CD4-positive, alpha-beta T cell treated with Interleukin-6 at 100 ng/mL for 8 hours (primary cell): ENCODE results near the gene EYS.
"Not testable (repeated sequence)": the region's sequence is repeated elsewhere in the genome, so short reads cannot be mapped to it uniquely, and the experiment has no call there.

Experiments used
- DNase-seq: peaks from one replicate; pipeline ENCODE4 v3.0.0-alpha.2; 2020; ENCODE audit warnings: mixed read lengths, low spot score

Gene EYS

DNA sequence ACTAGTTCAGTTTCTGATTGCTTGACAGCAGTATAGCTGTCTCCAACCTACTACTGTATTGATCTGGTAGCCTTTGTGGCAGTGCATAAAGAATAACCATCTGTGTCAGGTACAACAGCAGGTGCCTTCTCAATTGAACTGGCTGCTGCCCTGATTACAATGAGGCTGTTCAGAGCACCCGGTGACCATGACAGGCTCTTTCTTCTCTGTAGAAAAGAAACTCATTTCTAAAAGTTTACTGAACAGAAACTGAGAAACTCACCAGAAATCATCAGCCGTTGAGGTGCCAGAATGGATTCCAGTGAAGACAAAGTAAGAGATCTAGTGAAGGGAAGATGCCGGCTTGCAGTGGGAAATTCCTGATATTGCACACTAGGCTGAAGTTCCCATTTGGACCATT, 1117.1 kb downstream of the EYS start:
- DNase-seq: no peak

DNA sequence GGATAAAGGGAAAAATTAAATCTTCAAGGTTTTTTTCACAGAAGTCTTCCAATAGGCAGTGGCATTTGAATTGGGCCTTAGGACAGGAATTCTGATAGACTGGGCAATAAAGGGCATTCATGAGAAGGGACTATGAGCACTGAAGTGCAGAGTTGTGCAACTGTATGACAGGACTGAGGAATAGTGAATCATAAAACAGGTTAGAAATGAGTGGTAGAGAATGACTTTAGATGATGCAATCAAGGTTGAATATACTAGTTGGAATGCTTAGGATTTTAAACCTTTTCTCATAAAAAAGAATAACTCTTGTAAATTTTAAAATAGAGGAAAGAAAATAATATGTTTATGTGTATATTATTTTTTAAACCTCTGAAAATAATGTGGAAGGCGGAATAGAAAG, 1126.7 kb downstream of the EYS start:
- DNase-seq: no peak

DNA sequence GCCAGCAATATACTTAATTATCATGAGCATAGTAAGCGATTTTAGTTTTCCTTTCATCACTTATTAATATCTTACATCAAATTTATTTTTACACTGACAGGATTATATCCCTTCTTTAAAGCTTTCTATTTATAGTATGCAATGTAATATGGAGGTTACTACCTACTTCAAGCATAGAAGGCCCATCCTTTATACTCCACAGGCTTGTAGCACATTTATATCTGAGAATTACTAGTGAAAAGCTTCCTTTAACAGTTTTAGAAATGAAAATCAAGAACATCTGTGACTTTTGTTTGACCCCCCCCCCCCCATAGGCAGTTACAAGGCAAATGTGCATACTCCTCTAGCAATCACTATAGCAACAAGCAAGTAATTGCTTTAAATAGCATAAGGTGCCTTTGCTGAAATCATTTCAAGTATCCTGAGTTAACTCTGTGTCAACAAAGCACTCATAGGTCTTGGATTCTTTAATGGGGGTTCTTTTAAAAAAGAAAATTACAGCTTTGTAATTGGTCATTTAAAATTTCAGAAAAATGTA, 1153.7 kb downstream of the EYS start:
- DNase-seq: no peak

DNA sequence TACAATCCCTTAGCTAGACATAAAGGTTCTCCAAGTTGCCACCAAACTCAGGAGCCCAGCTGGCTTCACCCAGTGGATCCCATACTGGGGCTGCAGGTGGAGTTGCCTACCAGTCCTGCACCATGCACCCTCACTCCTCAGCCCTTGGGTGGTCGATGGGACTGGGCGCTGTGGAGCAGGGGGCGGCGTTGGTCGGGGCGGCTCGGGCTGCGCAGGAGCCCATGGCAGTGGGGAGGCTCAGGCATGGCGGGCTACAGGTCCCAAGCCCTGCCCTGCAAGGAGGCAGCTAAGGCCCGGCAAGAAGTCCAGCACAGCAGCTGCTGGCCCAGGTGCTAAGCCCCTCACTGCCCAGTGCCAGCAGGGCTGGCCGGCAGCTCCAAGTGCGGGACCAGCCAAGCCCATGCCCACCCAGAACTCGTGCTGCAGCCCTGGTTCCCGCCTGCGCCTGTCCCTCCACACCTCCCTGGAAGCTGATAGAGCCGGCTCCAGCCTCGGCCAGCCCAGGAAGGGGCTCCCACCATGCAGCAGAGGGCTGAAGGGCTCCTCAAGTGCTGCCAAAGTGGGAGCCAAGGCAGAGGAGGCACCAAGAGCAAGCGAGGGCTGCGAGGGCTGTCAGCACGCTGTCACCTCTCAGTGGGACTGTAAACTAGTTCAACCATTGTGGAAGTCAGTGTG, 1159.3 kb downstream of the EYS start:
- no peak for DNase-seq

DNA sequence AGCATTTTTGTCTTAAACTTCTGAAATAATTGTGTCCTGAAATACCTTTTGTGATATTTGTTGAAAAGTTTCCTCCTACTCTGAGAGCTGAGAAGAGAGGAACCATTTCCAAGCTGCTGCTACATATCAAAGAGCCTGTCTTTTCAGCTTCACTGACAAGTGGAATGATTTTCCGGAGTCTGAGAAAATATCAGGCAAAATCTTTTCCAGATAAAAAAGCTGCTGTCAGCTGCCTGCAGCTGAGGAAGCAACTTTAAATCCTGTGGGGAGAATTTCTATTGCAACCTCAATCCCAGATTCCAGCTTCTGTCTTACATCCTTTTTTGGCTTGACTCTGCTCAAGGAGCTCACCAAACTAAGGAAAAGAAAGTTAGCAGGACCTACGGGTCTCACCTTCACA, 1167.1 kb downstream of the EYS start:
- no peak for DNase-seq

DNA sequence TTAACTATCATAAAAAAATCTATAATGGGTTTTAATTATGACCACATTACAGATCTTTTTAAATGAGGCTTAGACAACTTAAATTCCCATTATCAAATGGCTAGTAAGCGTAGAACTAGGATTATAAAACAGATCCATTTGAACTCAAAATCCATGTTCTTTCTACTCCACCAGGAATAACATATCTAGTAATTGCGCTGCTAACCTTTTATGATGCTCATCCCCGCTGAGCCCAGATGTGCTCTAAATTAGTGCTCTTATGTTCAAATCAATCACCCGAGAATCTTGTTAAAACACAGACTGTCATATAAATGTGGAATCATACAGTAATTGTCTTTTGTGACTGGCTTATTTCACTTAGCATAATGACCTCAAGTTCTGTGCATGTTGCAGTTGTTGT, 1168.3 kb downstream of the EYS start:
- DNase-seq: no peak

DNA sequence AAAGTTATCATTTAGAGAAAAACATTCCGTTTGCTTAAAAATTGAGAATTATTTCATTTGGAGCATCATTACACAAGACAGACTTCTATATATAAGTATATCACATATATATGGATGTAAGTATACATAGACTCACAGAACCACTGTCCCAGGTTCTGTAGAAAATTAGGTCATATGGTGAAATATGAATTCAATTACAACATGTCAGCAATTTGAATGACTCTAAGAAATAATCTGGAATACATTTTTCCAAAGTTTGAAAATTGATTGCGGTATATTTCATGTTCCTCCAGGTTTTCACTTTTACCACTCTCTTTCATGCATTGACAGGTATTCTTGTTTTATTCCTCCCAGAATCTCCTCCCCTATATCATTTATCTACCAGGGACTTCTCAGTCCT, 1179.1 kb downstream of the EYS start:
- DNase-seq: no peak

DNA sequence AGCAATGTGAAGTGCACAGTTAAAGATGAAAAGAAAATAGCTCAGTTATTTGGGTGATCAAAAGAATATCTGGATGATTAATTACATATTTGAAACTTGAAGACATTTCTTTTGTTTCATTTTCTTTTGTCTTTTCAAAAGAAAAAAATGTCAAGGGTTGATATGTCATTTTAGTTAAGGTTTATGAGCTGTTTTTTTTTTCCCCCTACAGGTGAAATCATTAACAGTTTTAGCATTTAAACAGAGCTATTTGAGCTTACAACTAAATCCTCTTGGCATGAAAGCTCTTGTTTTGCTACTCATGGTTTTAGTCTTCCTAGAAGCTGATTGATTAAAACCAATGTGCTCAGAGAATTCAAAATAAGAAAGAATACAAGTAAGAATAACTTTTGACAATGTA, 1184.2 kb downstream of the EYS start:
- DNase-seq: no peak

DNA sequence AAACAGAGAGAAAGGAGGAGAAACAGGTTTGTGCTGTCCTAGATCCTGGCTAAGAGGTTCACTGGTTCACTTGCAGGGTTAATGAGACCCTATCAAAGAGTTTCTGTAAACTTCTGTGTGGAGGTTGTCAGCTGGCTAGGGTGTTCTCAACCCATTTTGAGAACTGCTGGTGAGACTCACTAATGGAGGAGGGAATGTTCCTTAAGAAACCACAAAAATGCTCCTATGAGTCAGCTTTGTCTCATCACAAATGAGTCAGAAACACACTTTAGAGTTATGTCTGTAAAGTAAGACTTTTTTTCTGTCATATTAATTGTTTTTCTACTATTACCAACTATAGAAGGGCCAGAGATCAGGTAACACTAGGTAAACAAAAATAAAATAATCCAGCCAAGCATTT, 1187.0 kb downstream of the EYS start:
- DNase-seq: no peak

DNA sequence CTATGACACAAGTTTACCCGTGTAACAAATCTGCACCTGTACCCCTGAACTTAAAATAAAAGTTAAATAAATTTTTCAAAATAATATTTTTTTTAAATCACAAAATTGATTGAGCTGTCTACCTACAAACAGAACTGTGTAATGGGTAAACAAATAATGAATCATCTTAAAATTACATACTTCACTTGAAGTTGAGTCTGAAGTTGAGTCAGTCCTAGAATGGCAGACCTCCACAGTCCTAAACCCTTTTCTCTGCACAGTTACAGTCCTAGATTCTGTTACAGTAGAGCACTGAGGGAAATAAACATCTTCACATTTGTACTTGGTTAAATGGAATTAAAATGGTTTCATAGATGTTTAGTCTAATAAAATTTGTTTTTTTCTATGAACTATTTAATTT, 1190.6 kb downstream of the EYS start:
- no peak for DNase-seq

DNA sequence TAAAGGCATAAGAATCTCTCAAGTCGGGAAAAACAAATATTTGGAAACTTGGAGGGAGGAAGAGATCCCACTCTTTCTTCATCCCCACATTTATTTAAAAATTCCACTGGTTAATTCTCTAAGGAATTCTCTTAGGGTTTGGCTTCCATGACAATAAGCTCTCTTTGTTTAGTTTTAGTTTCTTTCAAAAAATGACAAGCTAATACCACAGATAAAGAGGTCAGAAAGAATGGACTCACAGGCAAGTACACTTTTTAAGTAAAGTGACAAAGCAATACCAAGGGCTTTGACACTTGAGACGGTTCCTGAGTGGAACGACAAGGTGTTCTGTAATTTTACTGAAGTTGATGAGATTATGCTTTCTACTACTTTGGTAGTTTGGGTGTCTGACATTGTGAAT, 1199.4 kb downstream of the EYS start:
- no peak for DNase-seq

DNA sequence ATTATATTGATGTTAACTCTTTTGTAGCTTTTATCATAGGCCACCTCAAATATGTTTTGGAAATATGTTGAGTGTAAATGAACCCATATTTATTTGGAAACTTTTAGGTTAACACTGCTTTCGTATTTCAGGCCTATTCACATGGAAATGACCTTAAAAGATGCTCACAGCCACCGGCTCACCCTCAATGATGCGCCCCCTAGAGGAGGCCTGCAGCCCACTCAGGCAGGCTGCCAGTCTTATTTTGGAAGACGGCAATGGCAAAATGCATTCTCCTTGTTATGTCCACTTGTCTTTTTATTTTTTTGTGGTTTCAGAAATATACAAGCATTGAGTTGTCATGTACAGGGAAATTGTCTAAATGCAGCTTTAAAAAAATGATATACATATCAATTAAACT, 1201.7 kb downstream of the EYS start:
- DNase-seq: no peak

DNA sequence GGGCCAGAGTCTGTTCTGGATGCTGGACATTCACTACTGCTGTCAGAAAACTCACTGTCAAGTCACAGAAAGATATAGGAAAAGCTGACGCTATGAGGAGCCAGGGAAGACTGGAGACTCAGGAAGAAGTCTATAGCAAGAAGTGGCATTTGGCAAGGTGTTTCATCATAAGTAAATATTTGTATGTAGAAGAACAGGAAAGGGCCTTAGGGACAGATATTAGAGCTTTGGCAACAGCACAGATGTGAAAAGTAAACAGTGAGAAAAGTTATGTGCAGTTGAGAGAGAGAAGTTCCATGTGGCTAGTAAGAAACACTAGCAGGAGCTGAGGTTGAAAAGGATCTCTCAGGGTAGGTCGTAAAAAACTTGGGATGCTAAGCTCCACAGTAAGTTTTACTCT, 1202.5 kb downstream of the EYS start:
- no peak for DNase-seq

DNA sequence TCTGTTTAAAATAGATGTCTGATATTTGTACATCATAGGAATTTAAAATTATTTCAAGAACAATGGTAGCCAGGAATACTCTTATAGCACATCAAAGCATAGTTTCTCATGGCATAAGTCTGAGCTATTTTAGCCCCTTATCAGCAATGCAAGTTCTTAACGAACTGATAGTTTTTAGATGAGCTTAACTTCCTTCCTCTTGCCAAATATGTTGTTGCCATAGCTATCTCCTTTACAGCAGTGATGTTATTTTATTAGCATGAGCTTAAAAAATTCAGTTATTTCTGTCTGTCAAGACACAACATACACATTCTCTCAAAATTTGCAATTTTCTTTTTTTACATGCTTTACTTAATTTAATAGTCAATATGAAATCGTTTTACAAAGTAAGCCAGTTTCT, 1204.2 kb downstream of the EYS start:
- DNase-seq: no peak

DNA sequence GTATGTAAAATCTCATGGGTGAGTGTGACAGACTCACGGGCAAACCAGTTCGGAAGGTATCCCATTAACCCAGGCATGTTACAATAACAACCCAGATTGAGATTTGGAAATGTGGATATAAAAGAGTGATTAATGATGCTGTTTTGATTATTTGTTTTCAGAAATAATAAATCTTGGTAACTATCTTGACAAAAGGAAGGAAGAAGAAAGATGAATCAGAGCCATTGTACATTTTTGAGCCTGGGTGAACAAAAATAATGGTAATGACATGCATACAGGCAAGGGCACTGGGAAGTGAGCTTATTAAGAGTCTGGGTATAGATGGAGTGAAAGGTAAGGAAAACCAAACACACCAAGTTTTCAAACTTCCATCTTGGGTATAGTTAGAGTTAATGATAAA, 1209.4 kb downstream of the EYS start:
- no peak for DNase-seq

DNA sequence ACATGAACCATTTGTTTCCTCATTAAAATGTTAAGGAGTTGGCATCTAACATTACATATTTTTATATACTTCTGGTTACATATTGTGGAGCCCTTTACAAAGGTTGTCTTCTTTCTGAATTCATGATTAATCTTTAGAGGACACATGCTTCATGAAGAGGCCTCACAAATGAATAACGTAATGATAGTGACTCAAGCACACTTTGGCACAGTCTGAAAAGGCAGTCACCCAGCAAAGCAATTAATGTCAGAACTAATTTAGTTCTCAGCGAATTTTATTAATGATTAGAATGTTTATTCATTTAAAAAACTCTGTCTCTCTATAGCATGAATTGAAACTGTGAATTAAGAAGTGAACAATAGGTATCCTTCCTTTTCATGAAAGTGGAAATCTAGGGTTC, 1217.3 kb downstream of the EYS start:
- DNase-seq: no peak

DNA sequence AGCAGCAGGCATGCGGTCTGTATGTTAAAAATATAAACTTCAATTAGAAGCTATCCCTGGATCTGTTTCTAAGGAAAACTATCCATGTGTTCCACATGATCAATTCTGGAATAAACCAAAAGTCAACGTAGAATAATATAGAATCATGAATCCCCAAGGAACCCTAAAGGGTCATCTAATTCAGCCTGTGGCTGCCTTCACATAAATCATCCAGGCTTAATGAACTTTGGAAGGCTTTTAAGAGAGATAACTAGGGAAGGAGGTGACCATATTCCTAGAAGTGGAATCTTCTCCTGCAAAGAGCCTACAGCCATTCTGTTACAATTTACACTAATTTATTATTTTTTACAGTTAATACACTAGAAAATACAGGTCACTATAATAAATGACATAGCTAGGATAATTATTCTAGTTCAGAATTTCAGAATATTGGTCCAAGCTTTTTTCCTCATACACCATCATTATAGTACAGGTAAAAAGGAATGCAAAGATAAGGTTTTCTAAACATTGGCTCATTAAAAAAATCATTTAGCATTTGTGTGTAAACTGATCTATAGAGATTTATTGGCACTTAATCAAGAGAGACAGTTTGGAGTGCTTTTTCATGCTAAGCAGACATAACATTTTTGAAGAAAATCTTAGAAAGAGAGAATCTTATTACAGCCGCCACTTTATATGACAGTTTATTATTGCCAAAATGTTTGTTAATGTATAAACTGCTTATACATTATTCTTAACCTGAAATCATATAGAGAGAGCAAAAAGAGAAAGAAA, 1220.3 kb downstream of the EYS start:
- DNase-seq: no peak

DNA sequence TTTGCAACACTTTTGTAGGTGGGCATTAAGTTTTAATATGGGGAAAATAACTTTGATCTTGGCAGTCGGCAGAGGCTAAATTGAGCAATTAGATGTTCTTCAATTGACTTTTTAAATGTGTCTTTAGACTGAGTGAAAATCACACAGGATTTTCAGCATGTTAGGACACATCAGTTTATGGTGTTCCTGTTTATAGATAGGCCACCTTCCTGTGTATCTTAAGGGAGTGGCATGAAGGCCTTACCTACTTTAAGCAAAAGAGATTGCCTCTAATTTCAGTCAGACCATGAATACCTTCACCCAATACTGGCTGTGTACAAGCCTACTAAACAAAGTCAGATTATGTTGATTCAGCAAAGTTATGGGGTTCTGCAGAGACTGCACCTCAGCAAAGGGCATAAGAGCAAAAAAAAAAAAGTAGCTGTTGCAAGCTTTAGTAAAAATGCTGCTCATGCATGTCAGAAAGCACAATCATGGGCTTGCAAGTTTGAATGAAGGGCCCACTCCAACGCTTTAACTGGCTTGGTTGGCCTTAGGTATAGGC, 1223.0 kb downstream of the EYS start:
- no peak for DNase-seq

DNA sequence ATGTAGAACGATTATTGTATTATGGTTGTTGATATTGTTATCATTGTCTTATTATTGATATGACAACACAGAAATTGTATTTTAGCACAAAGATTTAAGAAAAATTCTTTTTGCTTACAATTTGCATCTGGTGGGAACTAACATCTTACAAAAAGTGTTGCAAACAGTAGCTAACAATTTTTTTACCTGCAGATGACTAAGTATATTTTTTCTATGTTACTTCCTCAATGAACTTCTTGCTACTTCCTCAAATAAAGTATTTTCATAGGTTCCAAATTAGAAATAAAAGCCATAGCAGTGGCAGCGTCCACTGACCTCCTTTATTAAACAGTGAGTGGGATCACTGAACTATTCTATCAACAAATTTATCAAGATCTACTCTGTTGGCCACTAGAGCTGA, 1224.4 kb downstream of the EYS start:
- DNase-seq: no peak

DNA sequence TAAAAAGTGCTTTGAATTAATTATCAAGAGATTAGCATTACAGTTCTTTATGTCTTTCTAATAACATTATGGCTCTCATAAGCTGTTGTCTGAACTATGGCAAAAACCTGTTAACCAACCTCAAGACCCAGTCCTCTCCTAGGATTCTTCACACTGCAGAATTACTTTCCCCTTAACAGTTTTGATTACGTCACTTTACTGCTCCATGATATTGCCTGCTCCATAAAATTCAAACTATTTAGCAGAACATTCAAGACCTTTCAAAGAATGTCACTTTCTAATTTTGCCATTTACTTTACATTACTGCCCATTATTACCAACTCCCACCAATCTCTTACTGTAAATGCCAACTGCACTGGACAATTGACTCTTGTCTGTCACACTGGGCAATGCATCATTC, 1227.9 kb downstream of the EYS start:
- no peak for DNase-seq

DNA sequence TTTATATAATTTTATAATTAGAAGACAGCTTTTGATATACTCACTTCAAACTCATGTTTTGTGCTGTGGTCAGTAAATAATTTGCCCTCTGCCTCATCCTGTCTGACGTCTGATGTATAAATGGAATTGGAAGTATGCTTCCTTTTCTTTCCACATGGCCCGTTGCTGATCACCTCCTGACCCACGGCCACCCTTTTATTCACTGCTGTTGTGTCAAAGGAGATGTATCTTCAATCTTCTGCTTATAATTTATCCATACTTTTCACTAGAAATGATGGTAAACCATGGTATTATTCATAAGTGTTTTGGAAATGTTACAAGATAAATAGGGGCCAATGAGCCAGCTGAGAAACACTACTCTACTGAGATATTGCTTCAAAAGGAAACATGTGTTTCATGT, 1229.6 kb downstream of the EYS start:
- no peak for DNase-seq

DNA sequence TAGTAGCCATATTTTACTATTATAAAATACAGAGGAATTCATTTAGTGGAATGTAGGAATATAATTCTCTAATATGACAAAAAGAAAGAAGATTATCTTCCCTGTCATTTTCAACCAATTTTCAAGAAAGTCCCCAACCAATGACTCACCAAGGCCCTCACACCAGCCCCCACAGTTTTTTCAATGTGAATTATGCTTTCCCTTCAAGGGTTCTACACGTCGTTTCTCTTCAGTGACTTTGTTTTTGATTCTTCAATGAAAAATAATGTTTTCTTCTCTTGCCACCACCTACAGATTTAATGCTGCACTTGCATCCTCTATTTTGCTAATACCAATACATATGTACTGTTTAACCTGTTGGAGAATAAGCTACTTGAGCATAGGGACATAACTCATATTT, 1230.1 kb downstream of the EYS start:
- no peak for DNase-seq

DNA sequence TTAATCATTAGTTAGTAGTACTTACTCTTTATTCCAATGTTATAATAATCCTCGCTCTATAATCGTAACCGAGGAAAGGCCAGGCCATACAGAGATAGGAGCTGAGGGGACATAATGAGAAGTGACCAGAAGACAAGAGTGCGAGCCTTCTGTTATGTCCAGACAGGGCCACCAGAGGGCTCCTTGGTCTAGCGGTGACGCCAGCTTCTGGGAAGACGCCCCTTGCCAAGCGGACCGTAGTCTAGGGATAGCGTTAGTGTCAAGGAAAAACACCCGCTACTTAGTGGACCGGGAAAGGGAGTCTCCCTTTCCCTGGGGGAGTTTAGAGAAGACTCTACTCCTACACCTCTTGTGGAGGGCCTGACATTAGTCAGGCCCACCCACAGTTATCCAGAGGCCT, 1237.6 kb downstream of the EYS start:
- DNase-seq: not testable (repeated sequence)

DNA sequence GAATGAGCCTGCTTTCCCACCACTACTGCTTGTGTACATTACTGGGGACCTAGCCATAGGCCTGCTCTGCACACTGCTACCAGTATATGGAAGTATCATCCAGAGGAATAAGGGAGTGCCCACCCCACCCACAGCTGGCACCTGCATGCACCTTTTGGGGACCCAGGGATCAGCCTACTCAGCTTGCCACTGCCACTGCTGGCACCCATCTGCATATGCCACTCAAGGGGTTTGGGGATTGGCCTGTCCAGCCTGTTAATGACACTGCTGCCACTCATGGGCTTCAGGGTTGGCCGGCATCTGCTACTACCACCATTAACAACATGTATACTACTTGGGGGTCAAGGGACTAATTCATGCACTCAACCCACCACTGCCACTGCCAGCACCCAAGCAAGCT, 1239.4 kb downstream of the EYS start:
- no peak for DNase-seq
